Activated naive CD4-positive, alpha-beta T cell treated with anti-CD3 and anti-CD28 coated beads, Interleukin-2, amount 50 U/mL, for 72 hours (primary cell): ENCODE results near the gene ZMIZ2. TPM values are rescaled to one million over a fixed set of nuclear protein-coding genes. Genes with fewer than 3 reads are reported as not detected.
A peak's percentile ranks its signal among the peaks of the same experiment; 100 is the strongest.
"Not testable (repeated sequence)": the region's sequence is repeated elsewhere in the genome, so short reads cannot be mapped to it uniquely, and the experiment has no call there.

Experiments used
- ATAC-seq, 2 donors: fragments of 150-1000 bp; cut with Tn5 transposase; 2 replicates each; pipeline ENCODE4 v1.10.0; 2021; ENCODE audit warnings: mild to moderate bottlenecking in 2 of 2, moderate library complexity in 2 of 2
- DNase-seq, 2 donors: peaks; one replicate each; pipeline ENCODE4 v3.0.0; 2021 to 2022; ENCODE audit warnings: low spot score in 2 of 2
- H3K27ac Mint-ChIP-seq, 2 donors: one replicate each; pipeline ENCODE4 v1.8.0; 2022; ENCODE audit warnings: mild to moderate bottlenecking in 2 of 2, mixed read lengths in 2 of 2
- H3K36me3 Mint-ChIP-seq, 2 donors: one replicate each; pipeline ENCODE4 v1.8.0; 2022; ENCODE audit warnings: mixed read lengths in 2 of 2
- H3K9me3 Mint-ChIP-seq, 2 donors: one replicate each; pipeline ENCODE4 v1.8.0; 2022; ENCODE audit warnings: mixed read lengths in 2 of 2
- total RNA-seq, 2 donors: library from RNA; stranded (reverse); gene quantifications; one replicate each; pipeline ENCODE4 v1.2.3, GENCODE V29; 2022

ZMIZ2 gene, protein sequence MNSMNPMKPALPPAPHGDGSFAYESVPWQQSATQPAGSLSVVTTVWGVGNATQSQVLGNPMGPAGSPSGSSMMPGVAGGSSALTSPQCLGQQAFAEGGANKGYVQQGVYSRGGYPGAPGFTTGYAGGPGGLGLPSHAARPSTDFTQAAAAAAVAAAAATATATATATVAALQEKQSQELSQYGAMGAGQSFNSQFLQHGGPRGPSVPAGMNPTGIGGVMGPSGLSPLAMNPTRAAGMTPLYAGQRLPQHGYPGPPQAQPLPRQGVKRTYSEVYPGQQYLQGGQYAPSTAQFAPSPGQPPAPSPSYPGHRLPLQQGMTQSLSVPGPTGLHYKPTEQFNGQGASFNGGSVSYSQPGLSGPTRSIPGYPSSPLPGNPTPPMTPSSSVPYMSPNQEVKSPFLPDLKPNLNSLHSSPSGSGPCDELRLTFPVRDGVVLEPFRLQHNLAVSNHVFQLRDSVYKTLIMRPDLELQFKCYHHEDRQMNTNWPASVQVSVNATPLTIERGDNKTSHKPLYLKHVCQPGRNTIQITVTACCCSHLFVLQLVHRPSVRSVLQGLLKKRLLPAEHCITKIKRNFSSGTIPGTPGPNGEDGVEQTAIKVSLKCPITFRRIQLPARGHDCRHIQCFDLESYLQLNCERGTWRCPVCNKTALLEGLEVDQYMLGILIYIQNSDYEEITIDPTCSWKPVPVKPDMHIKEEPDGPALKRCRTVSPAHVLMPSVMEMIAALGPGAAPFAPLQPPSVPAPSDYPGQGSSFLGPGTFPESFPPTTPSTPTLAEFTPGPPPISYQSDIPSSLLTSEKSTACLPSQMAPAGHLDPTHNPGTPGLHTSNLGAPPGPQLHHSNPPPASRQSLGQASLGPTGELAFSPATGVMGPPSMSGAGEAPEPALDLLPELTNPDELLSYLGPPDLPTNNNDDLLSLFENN
- total RNA-seq, result 100 to 1,000 TPM; 124 to 176 TPM

DNA sequence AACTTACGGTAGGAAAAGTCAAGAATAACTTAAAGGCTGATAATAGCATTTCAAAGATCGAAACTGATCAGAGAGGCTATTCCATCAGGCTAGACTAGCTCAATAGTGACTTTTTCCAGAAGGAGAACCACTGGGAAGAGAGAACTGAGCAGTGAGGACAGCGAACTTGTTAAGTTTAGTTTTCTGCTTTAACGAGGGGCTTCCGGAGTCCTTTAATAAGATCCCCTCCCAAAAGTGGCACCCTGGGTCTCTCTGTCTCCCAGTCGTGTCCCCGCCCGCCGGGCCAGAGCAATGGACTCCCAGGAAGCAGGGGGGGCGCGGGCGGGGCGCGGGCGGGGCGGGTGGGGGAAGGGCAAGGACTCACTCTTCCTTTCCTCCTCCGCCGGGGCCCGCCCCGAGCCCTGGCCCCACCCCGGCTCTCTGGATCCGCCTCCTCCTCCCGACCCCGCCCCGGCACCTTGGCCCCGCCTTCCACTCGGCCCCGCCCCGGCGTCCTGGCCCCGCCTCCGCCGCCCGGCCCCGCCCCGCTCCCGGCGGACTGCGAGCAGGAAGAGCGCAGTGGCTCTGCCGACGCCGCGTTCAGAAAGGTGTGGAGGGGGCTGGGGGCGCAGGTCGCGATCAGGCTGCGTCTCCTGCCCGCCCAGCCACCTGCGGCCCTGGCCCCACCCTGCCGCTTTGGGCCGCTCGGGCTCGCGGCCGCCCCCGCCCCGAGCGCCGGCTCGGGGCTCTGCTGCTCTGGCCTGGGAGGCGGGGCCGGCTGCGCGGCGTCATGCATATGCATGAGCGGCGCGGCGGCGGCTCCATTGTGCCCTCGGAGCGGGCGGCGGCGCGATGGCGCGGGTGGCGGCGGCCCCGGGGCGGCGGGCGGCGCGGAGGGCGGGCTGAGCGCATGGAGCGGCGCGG is at the start of gene ZMIZ2:
Gene ZMIZ2, plus strand, starts transcription at position 803 of the 903 bp plus-strand sequence. CDS start 7,403 bp downstream, outside the sequence.
- peak; percentile 91 to 94 for DNase-seq
- Mint-ChIP-seq H3K27ac (peak within 1 kb of the TSS; percentile 90 to 91), H3K36me3 (peaks cover 18% of the 10 kb centered on the region in 2 donors), H3K9me3 (no peaks in the 10 kb centered on the region)
- peak; percentile 81 to 89 for ATAC-seq

DNA sequence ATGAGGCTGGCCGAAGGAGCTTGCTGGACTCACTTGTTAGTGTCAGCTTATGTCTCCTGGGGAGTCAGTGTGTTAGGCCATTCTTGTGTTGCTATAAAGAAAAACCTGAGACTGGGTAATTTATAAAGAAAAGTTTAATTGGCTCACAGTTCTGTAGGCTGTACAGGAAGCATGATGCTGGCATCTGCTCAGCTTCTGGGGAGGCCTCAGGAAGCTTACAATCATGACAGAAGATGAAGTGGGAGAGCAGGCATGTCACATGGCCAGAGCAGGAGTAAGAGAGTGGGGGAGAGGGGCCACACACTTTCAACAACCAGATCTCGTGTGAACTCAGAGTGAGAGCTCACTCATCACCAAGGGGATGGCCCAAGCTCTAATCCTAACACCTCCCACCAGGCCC is 49.0 kb upstream of the ZMIZ2 start:
- not testable (repeated sequence) for ATAC-seq, DNase-seq
- H3K27ac Mint-ChIP-seq, result peak overlapping the region; percentile 25 to 33

GRCh38 chr7:44700322-44700721 is 48.3 kb upstream of the ZMIZ2 start:
- no peaks in the 10 kb centered on the region for H3K9me3 Mint-ChIP-seq
- peaks cover 26 to 51% of the 10 kb centered on the region in 2 donors for H3K36me3 Mint-ChIP-seq
- no peak for ATAC-seq
- no peak for DNase-seq
- H3K27ac Mint-ChIP-seq, result peak overlapping the region in 1 of 2 donors; percentile 86

More for the DNA sequence above, 49.0 kb upstream of the ZMIZ2 start:
- not testable (repeated sequence) for H3K9me3 Mint-ChIP-seq
- peaks cover 26 to 51% of the 10 kb centered on the region in 2 donors for H3K36me3 Mint-ChIP-seq

DNA sequence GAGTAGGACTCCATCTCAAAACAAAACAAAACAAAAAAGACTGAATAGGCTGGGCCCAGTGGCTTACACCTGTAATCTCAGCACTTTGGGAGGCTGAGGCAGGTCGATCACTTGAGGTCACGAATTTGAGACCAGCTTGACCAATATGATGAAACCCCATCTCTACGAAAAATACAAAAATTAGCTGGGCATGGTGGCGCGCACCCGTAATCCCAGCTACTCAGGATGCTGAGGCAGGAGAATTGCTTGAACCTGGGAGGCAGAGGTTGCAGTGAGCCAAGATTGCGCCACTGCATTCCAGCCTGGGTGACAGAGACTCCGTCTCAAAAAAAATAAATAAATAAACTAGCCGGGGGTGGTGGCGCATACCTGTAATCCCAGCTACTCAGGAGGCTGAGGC is 45.3 kb upstream of the ZMIZ2 start:
- not testable (repeated sequence) for H3K9me3 Mint-ChIP-seq, ATAC-seq, DNase-seq, H3K27ac Mint-ChIP-seq
- H3K36me3 Mint-ChIP-seq, result peaks cover 8 to 35% of the 10 kb centered on the region in 2 donors

DNA sequence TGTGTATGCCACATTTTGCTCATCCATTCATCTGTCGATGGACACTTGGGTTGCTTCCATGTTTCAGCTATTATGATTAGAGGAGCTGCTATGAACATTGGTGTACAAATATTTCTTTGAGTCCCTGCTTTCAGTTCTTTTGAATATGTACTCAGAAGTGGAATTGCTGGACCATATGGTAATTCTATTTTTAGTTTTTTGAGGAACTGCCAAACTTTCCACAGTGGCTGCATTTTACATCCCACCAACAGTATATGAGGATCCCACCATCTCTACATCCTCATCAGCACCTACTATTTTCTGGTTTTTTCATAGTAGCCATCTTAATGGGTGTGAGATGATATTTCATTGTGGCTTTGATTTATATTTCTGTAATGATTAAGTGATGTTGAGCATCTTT is 44.7 kb upstream of the ZMIZ2 start:
- H3K36me3 Mint-ChIP-seq, result peaks cover 8 to 31% of the 10 kb centered on the region in 2 donors
- no peak overlapping the region for H3K27ac Mint-ChIP-seq
- ATAC-seq (no peak), DNase-seq (no peak)
- no peaks in the 10 kb centered on the region for H3K9me3 Mint-ChIP-seq

DNA sequence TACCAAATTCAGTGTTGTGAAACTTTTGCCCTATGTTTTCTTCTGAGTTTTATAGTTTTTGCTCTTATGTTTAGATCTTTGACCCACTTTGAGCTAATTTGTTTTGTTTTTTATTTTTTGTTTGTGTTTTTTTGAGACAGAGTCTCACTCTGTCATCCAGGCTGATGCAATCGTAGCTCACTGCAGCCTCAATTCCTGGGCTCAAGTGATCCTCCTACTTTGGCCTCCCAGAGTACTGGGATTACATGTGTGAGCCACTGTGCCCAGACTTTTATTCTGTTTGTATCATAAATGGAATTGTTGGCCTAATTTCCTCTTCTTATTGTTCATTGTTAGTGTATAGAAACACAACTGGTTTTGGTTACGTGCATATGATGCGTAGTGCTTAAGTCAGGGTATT is 43.2 kb upstream of the ZMIZ2 start:
- Mint-ChIP-seq H3K36me3 (peaks cover 4 to 15% of the 10 kb centered on the region in 2 donors), H3K27ac (no peak overlapping the region), H3K9me3 (no peaks in the 10 kb centered on the region)
- DNase-seq (no peak), ATAC-seq (no peak)

- Mint-ChIP-seq H3K27ac (peak overlapping the region in 1 of 2 donors; percentile 60), H3K36me3 (peaks cover 0 to 2% of the 10 kb centered on the region in 2 donors), H3K9me3 (no peaks in the 10 kb centered on the region)
Measured at GRCh38 chr7:44706788-44707557, 41.7 kb upstream of the ZMIZ2 start.

DNA sequence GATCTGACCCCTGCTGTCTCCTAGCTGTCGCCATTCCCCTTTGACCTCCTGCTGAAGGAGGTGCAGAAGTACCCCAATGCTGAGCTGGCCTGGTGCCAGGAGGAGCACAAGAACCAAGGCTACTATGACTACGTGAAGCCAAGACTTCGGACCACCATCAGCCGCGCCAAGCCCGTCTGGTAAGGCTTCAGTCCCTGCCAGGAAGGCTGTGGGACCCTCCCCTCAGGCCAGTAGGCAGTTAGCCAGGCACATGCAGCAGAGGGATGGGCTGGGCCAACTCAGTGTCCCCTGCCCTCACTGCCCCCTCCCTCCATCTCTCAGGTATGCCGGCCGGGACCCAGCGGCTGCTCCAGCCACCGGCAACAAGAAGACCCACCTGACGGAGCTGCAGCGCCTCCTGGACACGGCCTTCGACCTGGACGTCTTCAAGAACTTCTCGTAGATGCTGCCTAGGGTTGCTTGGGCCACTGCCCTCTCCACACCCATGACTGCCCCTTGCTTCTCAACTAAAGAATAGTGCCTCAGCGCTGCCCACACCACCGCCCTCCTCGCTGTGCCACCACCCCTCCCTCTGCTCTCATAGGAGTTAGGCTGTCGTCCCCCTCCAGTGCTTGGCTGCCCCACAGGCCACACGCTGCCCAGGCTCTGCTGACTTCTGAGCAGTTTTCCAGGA is 41.0 kb upstream of the ZMIZ2 start:
- ATAC-seq (no peak), DNase-seq (no peak)
- Mint-ChIP-seq H3K9me3 (no peaks in the 10 kb centered on the region), H3K36me3 (no peaks in the 10 kb centered on the region), H3K27ac (peak overlapping the region; percentile 37 to 50)

More at GRCh38 chr7:44706788-44707557, 41.7 kb upstream of the ZMIZ2 start:
- ATAC-seq (no peak), DNase-seq (no peak)

DNA sequence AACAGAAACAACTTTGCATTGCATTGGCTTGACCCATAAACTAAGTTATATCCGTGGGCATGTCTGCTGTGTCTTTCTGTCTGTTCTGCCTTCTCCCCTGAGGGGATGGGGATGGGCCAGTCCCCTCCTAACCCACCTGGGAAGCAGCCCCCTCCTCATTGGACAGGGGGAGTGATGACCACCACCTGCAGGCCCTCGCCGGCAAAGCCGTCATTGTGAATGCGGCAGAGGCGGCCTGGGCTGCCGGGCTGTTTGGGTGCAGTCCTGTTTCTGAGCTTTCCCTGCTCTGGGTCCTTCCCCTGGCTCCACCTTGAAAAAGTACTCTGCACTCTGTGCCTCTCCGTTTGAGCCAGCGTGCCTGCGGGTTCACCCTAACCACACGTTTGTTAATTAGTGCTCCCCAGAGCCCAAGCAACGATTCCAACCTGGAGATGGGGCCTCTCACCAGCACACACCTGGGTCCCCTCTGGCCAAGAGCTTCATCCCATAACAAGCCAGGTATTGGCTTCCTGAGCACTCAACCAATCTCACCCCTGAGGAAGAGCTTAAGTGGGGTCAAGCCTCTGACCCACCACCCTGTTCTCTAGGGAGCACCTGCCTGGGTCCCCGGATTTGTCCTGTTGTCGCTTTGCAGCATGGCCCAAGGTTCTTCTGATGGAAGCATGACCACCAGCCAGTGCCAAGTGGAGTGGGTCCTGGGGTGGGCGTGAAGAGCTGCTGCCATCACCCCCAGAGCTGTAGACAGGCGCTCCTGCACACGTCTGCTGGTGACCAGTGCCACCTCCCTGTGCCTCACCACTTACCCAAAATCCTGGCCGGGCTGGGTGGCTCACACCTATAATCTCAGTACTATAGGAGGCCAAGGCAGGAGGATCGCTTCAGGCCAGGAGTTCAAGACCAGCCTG is 39.4 kb upstream of the ZMIZ2 start:
- no peaks in the 10 kb centered on the region for H3K36me3 Mint-ChIP-seq
- H3K9me3 Mint-ChIP-seq, result no peaks in the 10 kb centered on the region
- H3K27ac Mint-ChIP-seq, result peak overlapping the region; percentile 67 to 79
- ATAC-seq (no peak), DNase-seq (no peak)

DNA sequence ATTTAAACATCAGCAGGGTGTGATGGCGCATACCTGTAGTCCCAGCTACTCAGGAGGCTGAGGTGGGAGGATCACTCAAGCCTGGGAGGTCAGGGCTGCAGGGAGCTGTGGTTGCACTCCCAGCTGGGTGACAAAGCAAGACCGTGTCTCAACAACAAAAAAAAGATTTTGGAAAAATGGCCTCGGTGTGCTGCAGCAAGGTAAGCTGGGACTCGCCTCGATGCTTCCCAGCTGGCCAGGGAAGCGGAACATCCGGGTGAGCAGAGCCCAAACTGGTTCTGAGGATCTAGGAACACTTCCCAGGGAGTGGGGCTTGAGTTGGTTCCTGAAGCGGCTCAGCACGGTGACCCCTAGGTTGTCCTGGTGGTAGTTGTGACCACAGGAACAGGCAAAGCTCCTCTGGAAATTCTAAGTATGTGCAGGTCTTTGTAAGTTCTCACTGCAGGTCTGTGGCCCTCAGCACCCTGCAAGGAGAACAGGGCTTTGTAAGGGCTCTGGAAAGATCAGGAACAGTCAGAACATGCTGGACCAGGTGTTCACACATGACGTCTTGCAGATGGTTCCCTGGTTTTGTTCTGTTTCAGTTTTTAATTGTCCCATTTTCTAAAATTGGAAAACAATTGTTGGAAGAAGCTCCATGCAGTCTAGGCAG is 38.6 kb upstream of the ZMIZ2 start:
- Mint-ChIP-seq H3K27ac (peak overlapping the region; percentile 67 to 79), H3K36me3 (no peaks in the 10 kb centered on the region), H3K9me3 (no peaks in the 10 kb centered on the region)
- DNase-seq (no peak), ATAC-seq (no peak)

- Mint-ChIP-seq H3K36me3 (no peaks in the 10 kb centered on the region), H3K9me3 (no peaks in the 10 kb centered on the region), H3K27ac (peak overlapping the region; percentile 49 to 92)
- no peak for DNase-seq
- no peak for ATAC-seq
Measured at GRCh38 chr7:44711528-44711927, 37.1 kb upstream of the ZMIZ2 start.

GRCh38 chr7:44712012-44712411 is 36.6 kb upstream of the ZMIZ2 start:
- ATAC-seq, result no peak
- H3K27ac Mint-ChIP-seq, result peak overlapping the region; percentile 49 to 92
- no peak for DNase-seq
- H3K36me3 Mint-ChIP-seq, result no peaks in the 10 kb centered on the region
- no peaks in the 10 kb centered on the region for H3K9me3 Mint-ChIP-seq

DNA sequence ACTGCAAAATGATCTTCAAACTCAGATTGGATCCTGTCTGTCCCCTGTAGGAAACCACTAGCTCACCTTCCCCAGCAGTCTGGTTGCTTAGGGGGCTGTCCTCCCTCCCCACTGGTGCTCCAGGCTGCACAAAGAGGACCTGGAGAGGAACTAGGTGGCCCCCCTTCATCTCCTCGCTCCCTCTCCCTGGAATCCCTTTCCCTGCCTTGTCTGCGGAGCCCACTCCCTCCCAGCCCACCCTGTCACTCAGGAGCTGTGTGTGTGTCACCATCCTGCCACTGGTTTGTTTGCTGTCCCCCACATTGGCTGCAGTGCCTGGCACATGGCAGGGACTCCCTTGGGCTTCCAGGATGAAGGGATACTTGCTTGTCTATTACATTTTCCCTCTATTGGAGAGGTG is 35.5 kb upstream of the ZMIZ2 start:
- no peak overlapping the region for H3K27ac Mint-ChIP-seq
- DNase-seq (no peak), ATAC-seq (no peak)
- H3K9me3 Mint-ChIP-seq, result no peaks in the 10 kb centered on the region
- H3K36me3 Mint-ChIP-seq, result no peaks in the 10 kb centered on the region
